ES-I3 (cell line): ENCODE data around the gene FOXD4L4.
"Not testable (repeated sequence)": the region's sequence is repeated elsewhere in the genome, so short reads cannot be mapped to it uniquely, and the experiment has no call there.

Experiments
- H3K36me3 ChIP-seq: 2 replicates; pipeline ENCODE4 v1.6.1; 2013; ENCODE audit warnings: mild to moderate bottlenecking, low read length, control low read depth, moderate library complexity; ENCODE audit not compliant: insufficient read depth
- H3K4me1 ChIP-seq: 2 replicates; pipeline ENCODE4 v1.6.1; 2013; ENCODE audit warnings: mild to moderate bottlenecking, control low read depth, low read length; ENCODE audit not compliant: insufficient read depth
- H3K9ac ChIP-seq: 2 replicates; pipeline ENCODE4 v1.6.1; 2013; ENCODE audit warnings: low read depth, mild to moderate bottlenecking, low read length, moderate library complexity
- H3K9me3 ChIP-seq: 2 replicates; pipeline ENCODE4 v1.6.1; 2013; ENCODE audit warnings: mild to moderate bottlenecking, low read length, moderate library complexity; ENCODE audit not compliant: control insufficient read depth, insufficient read depth

FOXD4L4 gene

GRCh38 chr9:65737096-65737564 is at the start of gene FOXD4L4:
FOXD4L4 (plus strand) TSS chr9:65737146; CDS start chr9:65737146, 0 bp downstream.
- H3K36me3 ChIP-seq, H3K9ac ChIP-seq, H3K9me3 ChIP-seq, H3K4me1 ChIP-seq: not testable (repeated sequence)

DNA sequence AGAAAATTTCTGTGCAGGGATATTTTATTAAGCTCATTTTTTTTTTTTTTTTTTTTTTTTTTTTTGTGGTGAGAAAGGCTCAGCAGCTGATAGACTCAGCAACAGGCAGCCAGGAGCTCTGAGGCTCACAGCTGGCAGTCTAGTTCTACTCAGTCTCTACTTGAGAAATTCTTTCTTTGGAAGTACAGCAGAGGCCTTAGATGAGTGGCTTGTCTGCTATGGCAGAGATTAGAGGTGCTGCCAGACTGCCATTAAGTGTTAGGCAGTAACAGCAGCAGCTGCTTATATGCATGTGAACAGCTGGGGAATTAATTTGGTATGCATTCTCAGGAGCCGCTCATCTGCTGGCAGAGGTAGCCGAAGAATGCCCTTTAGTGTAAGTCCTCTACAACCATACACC is 33.4 kb upstream of the FOXD4L4 start:
- H3K4me1 ChIP-seq, H3K9me3 ChIP-seq, H3K9ac ChIP-seq: not testable (repeated sequence)

DNA sequence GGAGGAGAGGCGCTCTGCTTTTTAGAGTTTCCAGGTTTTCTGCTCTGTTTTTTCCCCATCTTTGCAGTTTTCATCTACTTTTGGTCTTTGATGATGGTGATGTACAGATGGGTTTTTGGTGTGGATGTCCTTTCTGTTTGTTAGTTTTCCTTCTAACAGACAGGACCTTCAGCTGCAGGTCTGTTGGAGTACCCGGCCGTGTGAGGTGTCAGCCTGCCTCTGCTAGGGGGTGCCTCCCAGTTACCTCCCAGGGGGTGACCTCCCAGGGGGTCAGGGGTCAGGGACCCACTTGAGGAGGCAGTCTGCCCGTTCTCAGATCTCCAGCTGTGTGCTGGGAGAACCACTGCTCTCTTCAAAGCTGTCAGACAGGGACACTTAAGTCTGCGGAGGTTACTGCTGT is 22.5 kb upstream of the FOXD4L4 start:
- H3K36me3 ChIP-seq, H3K4me1 ChIP-seq, H3K9me3 ChIP-seq, H3K9ac ChIP-seq: not testable (repeated sequence)

More for the DNA sequence above, 33.4 kb upstream of the FOXD4L4 start:
- not testable (repeated sequence) for H3K36me3 ChIP-seq

DNA sequence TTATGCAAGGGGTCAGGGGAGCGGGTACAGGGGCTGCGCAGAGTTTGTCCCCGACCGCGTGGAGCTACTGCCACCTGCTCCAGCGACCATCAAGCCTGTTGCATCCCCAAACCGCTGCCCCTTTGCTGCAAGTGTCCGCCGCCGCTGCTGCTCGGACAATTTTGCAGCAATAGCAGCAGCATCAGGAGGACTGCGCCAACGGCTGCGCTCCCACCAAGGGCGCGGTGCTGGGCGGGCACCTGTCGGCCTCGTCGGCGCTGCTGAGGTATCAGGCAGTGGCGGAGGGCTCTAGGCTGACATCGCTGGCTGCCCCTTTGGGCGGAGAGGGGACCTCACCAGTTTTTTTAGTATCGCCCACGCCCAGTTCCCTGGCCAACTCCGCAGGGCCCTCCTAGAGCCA is 1.2 kb downstream of the FOXD4L4 start:
- H3K36me3 ChIP-seq = not testable (repeated sequence)

More for the DNA sequence above, 1.2 kb downstream of the FOXD4L4 start:
- H3K9ac ChIP-seq, H3K9me3 ChIP-seq, H3K4me1 ChIP-seq: not testable (repeated sequence)
